HepG2 (cell line): ENCODE results near the gene DOCK2. TPM values are rescaled to one million over a fixed set of nuclear protein-coding genes. Genes with fewer than 3 reads are reported as not detected.

ENCODE experiments used
- ATAC-seq: fragments of 200-7000 bp; cut with Tn5 transposase; 3 replicates; pipeline ENCODE4 v1.9.1; 2020; ENCODE audit warnings: mild to moderate bottlenecking, moderate library complexity
- BruUV-seq: library from RNA; stranded (reverse); fragments of 400-500 nt; replicated peaks from 2 replicates; lab custom pipeline; 2021; lab: Mats Ljungman, UMichigan
- CTCF ChIA-PET: fragments of 300-600 bp; formaldehyde crosslinking; extraction: SDS; loops from one replicate; lab custom pipeline; 2021; ENCODE audit warnings: low total read pairs, inconsistent platforms, low intra/inter-chr PET ratio; lab: Yijun Ruan, JAX
- POLR2A ChIA-PET: fragments of 350-600 bp; sonication (Branson Sonifier 250); formaldehyde crosslinking; loops from one replicate; lab custom pipeline; 2020; ENCODE audit warnings: antibody characterized with exemption, inconsistent platforms; lab: Yijun Ruan, JAX
- DNase-seq: peaks from one replicate; pipeline ENCODE4 v3.0.0-alpha.2; 2015; ENCODE audit warnings: low spot score
- FAIRE-seq: peaks from 3 replicates; lab custom pipeline; 2011; peaks lifted over from hg19 to GRCh38; lab: Jason Lieb, UNC
- H2AFZ ChIP-seq: one replicate; pipeline ENCODE4 v1.6.1; 2011; ENCODE audit warnings: low read length, inconsistent platforms
- H3K27ac ChIP-seq: fragments of 300-600 bp; 3 replicates; pipeline ENCODE4 v1.8.0; 2011; ENCODE audit warnings: mixed run types, mild to moderate bottlenecking, mixed read lengths, low read length, inconsistent platforms; ENCODE audit not compliant: insufficient read depth; ENCODE audit errors: extremely low read length
- H3K27me3 ChIP-seq, 2 experiments: fragments of 200-600 bp in 1 of 2; 2 replicates in 1 of 2; 3 replicates in 1 of 2; pipeline versions ENCODE4 v1.6.0 to v1.8.0; 2011; ENCODE audit warnings: low read length in 2 of 2, mild to moderate bottlenecking in 2 of 2, moderate library complexity in 2 of 2, inconsistent platforms in 1 of 2; ENCODE audit not compliant: insufficient read depth in 2 of 2, control insufficient read depth in 1 of 2
- H3K36me3 ChIP-seq, 2 experiments: fragments of 200-600 bp in 1 of 2; replicated peaks in 1 of 2; 2 replicates in 1 of 2; 3 replicates in 1 of 2; pipeline versions ENCODE4 v1.5.1 to v1.8.0; 2011; ENCODE audit warnings: low read length in 2 of 2, inconsistent platforms in 1 of 2; ENCODE audit not compliant: insufficient read depth in 2 of 2, control insufficient read depth in 1 of 2
- H3K4me1 ChIP-seq: 2 replicates; pipeline ENCODE4 v1.5.1; 2012; ENCODE audit warnings: low read length, inconsistent platforms; ENCODE audit not compliant: insufficient read depth
- H3K4me2 ChIP-seq: 2 replicates; pipeline ENCODE4 v1.6.0; 2011; ENCODE audit warnings: low read depth, low read length, inconsistent platforms
- H3K4me3 ChIP-seq, 3 experiments: fragments of 200-600 bp in 1 of 3; sonication (generic), shearing (Covaris generic) in 1 of 3; replicated peaks in 1 of 3; 2 replicates each; pipeline ENCODE4 v1.5.1; 2011 to 2016; ENCODE audit warnings: low read length in 3 of 3, inconsistent platforms in 2 of 3, low read depth in 2 of 3, mild to moderate bottlenecking in 2 of 3, control low read depth in 1 of 3, mixed read lengths in 1 of 3; ENCODE audit not compliant: insufficient read depth in 1 of 3
- H3K79me2 ChIP-seq: one replicate; pipeline ENCODE4 v1.6.1; 2011; ENCODE audit warnings: low read length, inconsistent platforms; ENCODE audit not compliant: insufficient read depth
- H3K9ac ChIP-seq: 2 replicates; pipeline ENCODE4 v1.6.0; 2011; ENCODE audit warnings: mild to moderate bottlenecking, low read depth, low read length, inconsistent platforms; ENCODE audit not compliant: insufficient read depth
- H3K9me3 ChIP-seq: 2 replicates; pipeline ENCODE4 v1.5.1; 2012; ENCODE audit warnings: mild to moderate bottlenecking, low read length
- H4K20me1 ChIP-seq: 2 replicates; pipeline ENCODE4 v1.6.0; 2011; ENCODE audit warnings: inconsistent platforms, mild to moderate bottlenecking, low read length, moderate library complexity; ENCODE audit not compliant: insufficient read depth
- DZIP1 ChIP-seq: sonication (generic); formaldehyde crosslinking; IDR thresholded peaks from 2 replicates; pipeline ENCODE4 v1.5.0; 2020; ENCODE audit warnings: mild to moderate bottlenecking, missing genetic modification reagents
- FOXM1 ChIP-seq: sonication (generic); formaldehyde crosslinking; IDR thresholded peaks from 2 replicates; pipeline ENCODE4 v1.5.0; 2020; ENCODE audit warnings: missing genetic modification reagents
- FUBP1 ChIP-seq: sonication (generic); formaldehyde crosslinking; IDR thresholded peaks from 2 replicates; pipeline ENCODE4 v1.5.1; 2020; ENCODE audit warnings: missing genetic modification reagents, mild to moderate bottlenecking, borderline replicate concordance
- KLF11 ChIP-seq: IDR thresholded peaks from 2 replicates; pipeline ENCODE4 v1.6.1; 2016; ENCODE audit warnings: missing compliant biosample characterization
- POGZ ChIP-seq: sonication (generic); formaldehyde crosslinking; IDR thresholded peaks from 2 replicates; pipeline ENCODE4 v1.4.0; 2020; ENCODE audit warnings: mild to moderate bottlenecking, missing genetic modification reagents
- RELA ChIP-seq: sonication (generic); formaldehyde crosslinking; IDR thresholded peaks from 2 replicates; pipeline ENCODE4 v1.4.0; 2020; ENCODE audit warnings: missing genetic modification reagents
- SNAPC4 ChIP-seq: sonication (generic); formaldehyde crosslinking; IDR thresholded peaks from 2 replicates; pipeline ENCODE4 v1.4.0; 2020; ENCODE audit warnings: mild to moderate bottlenecking, missing genetic modification reagents
- TEAD2 ChIP-seq: sonication (generic); formaldehyde crosslinking; IDR thresholded peaks from 2 replicates; pipeline ENCODE4 v1.9.0; 2021; ENCODE audit warnings: missing genetic modification reagents
- WGBS: methylation state at CpG from one replicate; pipeline ENCODE4 v1.1.6; 2017; ENCODE audit warnings: low lambda C conversion rate; 5-methylcytosine and 5-hydroxymethylcytosine counted together
- in situ Hi-C: cut with HindIII; loops from 2 replicates; pipeline ENCODE4 v1.10.0; 2017; ENCODE audit warnings: low pct_unique_long_range_greater_than_20kb; ENCODE audit not compliant: extremely low pct_ligation_motif_present
- intact Hi-C: fragments of 100-400 bp; cut with micrococcal nuclease; formaldehyde crosslinking; loops from one replicate; pipeline ENCODE4 v1.10.0; 2022; ENCODE audit not compliant: unreplicated experiment
- polyA plus RNA-seq, 8 experiments: library from polyadenylated mRNA; depleted of rRNA in 3 of 8; stranded (reverse) in 7 of 8; unstranded in 1 of 8; fragments of >200 nt; fragmentation: Illumina TruSeq in 4 of 8; extraction: Trizol in 4 of 8; gene quantifications; 2 replicates each; pipeline versions ENCODE4 v1.2.1 to v1.2.3, GENCODE V29; 2011 to 2016; ENCODE audit warnings: low read depth in 4 of 8, missing spikeins in 1 of 8, mixed read lengths in 1 of 8; ENCODE audit not compliant: insufficient read depth in 1 of 8
- total RNA-seq, 5 experiments: library from RNA; depleted of rRNA; stranded (reverse); fragments of >200 nt; fragmentation: Illumina TruSeq; extraction: Trizol; gene quantifications; 2 replicates each; pipeline ENCODE4 v1.2.3, GENCODE V29; 2016; ENCODE audit warnings: low read depth in 1 of 5

Gene DOCK2
- total and polyA plus RNA-seq, 2 of the 13 experiments (the other 11 are each of a cell fraction or from before 2014, with no cell fraction given): not detected

DNA sequence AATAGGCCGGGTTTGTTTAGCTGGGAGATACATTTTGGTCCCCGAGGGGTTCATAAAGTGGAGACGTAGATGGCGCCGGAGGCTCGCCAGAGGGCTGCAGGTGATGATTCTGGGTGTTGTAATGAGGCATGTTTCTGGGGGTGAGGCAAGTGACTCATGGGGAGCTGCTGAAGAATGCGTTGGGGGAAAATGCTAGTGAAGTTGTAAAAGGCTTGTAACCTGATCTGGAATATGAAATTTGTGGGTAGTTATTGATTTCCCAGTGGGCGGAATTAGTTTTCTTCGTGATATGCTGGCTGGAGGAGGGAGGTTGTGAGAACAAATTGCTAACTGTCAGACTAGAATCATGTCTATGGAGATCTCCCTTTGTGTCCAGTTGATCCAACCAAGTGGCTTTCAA lies 158.3 kb downstream of the DOCK2 start:
- intact Hi-C loops (no loop called here), in situ Hi-C loops (no loop called here)
- Histone ChIP-seq H3K27me3 (peaks cover 0 to 4% of the 10 kb centered on the region in 2 experiments; a peak in 1 of 5 replicates), H3K9ac (no peak overlapping the region), H3K27ac (no peak overlapping the region), H2AFZ (no peak overlapping the region), H3K4me1 (no peaks in the 10 kb centered on the region), H3K9me3 (no peaks in the 10 kb centered on the region), H3K4me2 (no peak overlapping the region), H3K79me2 (no peaks in the 10 kb centered on the region), H3K36me3 (no peaks in the 10 kb centered on the region), H3K4me3 (no peak overlapping the region), H4K20me1 (no peaks in the 10 kb centered on the region)
- ATAC-seq: no peak
- no peak for FAIRE-seq
- WGBS: 30% methylated on average over 9 of the region's 9 CpGs
- DNase-seq: no peak
- no TSS peak for BruUV-seq
- POLR2A ChIA-PET: no interaction called here
- CTCF ChIA-PET: no interaction called here
- no peak for TF ChIP-seq FOXM1
- no peak for TF ChIP-seq SNAPC4 (CRISPR knock-in tag)
- no peak for TF ChIP-seq TEAD2 (CRISPR knock-in tag)

DNA sequence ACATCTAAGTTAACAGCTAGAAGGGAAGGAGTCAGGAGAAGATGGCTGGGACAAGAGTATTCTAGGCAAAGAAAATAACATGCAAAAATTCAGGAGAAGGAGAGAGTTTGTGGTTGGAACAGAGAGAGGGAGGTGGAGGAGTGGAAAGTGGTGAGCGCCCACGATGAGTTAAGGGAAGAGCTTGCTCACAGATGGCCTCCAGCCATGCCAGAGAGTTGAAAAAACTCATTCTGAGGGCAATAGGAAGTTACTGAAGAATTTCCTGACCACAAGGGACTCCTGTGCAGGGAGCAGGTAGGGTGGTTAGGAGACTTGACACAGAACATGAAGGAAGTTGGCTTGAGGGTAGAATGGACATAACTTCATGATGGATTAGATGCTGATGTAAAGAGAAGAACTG lies 159.7 kb downstream of the DOCK2 start:
- H3K4me2 ChIP-seq: no peak overlapping the region
- BruUV-seq: no TSS peak
- intact Hi-C loops: no loop called here
- CTCF ChIA-PET: no interaction called here
- DNase-seq (no peak), FAIRE-seq (no peak), ATAC-seq (no peak)
- no peaks in the 10 kb centered on the region for H3K4me1 ChIP-seq
- H2AFZ ChIP-seq: no peak overlapping the region
- H3K36me3 ChIP-seq: no peaks in the 10 kb centered on the region
- H3K4me3 ChIP-seq: no peak overlapping the region
- WGBS: 2% methylated on average over 2 of the region's 2 CpGs
- H3K27ac ChIP-seq: no peak overlapping the region
- no peaks in the 10 kb centered on the region for H4K20me1 ChIP-seq
- POLR2A ChIA-PET: no interaction called here
- peaks cover 0 to 4% of the 10 kb centered on the region in 2 experiments; a peak in 2 of 5 replicates for H3K27me3 ChIP-seq
- in situ Hi-C loops: no loop called here
- no peaks in the 10 kb centered on the region for H3K79me2 ChIP-seq
- no peaks in the 10 kb centered on the region for H3K9me3 ChIP-seq
- H3K9ac ChIP-seq: no peak overlapping the region
- TF ChIP-seq FUBP1 (no peak), POGZ (no peak), RELA (CRISPR knock-in tag) (no peak), DZIP1 (no peak), KLF11 (no peak)
